ENCODE results near the gene UQCC2.

The UQCC2 gene

DNA sequence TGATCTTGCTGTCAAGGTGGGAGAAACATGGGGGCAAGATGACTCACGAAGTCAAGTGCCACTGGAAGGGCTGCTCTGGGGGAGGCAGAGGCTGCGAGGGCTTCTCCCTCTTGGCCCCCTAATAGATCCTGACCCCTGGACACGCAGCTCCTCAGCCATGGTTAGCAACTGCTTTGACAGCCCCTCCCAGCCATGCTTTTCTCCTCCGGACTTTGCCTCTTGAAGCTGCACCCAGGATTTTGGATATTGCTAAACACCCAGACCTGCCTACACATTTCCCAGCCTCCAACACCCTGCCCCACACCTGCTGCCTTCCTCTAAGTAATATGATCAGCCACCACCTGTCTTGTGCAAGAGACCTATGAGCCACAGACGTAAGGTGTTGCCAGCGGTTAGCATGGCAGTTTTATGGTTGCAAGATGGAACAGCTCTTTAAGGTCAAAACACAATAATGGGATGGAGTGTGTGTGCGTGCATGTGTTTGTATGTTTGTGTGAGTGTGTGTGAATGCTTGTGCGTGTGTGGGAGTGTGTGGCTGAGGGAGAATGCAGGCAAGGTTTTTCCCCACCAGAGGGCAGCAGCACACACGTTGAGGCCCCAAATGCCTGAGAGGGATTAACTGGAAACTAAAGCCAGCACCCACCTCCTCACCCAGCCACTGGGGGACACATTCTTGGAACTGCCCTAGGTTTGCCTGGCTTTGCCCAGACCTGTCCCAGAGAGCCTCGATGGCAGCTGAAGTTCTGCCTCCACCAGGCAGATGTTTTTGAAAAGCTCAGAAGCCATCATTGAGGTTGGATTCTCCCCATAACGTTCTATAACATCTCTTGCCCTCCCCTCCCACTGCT, 32.7 kb upstream of the UQCC2 start:
- peak; percentile 74 for DNase-seq

DNA sequence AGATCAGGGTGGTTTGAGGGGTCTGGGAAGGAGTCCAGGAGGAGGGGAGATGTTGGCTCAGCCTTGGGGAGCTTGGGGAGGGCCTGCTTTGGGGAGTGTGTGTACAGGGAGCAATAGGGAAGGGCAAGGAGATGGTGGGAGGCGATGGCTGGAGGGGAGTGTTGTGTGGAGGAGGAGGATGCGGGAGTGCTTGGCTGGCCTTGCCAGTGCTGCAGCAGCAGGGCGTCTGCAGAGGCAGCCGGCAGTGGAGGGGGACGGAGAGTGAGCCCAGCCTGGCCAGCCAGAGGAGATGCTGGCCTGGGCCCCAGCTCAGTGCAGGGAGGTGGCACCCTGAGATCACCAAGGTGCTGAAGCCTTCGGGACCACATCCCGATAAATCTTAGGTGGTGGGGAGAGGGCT, 31.3 kb upstream of the UQCC2 start:
- no peak for DNase-seq

DNA sequence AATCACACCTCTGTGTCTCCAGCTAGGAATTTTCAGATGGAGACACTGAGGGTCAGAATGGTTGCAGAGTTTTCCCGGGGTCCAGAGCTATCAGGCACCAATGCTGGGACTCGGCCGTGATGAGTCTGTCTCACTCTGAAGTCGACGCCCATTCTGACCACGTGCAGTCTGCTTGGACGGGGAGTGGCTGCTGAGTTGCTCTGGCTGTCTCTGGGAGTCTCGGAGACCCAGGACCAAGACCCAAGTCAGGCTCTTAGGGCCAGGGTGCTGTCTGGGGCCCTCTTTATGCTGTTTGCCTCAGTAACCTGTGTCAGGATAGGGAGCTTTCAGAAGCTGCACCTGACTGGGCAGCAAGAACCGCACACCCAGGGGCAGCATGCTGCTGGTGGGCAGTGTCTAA, 30.6 kb upstream of the UQCC2 start:
- DNase-seq: no peak

DNA sequence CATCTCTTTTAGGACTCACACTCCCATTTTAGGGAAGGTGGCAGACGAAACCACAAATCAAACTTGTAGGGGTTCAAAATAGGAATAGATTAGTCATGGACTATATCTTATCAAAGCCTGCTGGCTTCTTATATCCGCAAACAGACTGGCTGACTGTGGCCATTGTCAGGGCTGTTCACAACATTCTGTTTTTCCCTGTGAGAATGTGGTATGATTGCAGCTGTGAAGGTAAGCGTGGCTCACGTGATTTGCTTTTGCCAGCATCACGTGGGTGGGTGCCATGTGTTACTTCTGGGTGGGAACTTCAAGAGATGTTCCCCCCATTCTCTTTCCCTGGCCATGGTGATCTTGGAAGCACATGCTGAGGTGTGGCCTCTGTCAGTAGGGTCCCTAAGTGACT, 29.3 kb upstream of the UQCC2 start:
- DNase-seq: no peak

DNA sequence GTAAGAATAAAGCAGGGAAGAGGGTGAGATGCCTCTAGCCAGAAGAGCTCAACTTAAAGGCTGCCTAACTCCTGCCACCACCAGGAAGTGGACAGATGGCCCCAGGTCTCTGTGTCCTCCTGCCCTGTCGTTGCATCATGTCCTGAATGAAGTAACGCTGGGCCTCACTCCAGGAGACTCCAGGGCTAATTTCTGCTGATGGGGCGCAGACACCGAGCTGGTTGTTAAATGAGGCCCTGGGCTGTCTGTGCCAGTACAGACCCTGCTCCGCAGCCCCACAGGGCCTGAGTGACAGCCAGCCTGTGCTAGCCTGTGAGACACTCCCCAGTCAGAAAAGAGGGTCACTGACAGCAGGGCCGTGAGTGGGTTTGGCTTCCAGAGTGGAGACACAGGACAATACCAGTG, 28.7 kb upstream of the UQCC2 start:
- DNase-seq: no peak

DNA sequence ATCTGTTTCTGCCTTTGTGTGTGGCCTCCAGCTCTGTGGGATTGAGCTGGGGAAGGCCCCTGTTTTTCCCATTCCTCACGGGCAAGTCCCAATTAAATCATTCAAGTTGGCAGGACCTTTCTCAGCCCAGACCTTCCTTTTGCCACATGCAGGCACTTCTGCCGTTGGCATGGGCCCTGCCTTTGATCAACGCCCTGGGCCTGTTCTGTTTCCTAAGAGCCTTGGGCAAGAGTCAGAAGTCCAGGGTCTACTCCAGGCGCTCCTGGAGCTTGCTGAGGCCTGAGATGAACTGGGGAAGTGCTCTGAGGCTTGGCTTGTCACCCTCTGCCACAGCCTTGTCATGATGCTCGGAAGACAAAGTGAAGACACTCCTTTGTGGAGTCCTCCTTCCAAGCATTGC, 28.1 kb upstream of the UQCC2 start:
- no peak for DNase-seq

DNA sequence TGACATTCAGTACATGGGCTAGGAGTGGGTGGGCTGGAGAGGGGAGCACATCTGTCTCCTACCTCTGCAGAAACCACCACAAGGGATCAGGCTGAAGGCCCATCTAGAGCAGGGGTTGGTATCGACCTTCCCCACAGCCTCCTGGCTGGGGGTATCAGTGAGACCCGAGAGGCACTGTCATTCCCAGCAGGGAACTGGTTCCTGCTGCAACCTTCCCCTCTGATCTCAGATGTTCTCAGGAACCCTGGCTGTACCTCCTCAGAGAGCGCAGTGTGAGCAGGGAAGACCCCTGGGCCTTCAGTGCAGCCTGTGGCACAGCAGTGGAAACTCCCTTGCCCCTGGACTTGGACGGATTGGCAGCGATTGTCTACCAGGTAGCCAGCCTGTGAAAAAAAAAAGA, 27.4 kb upstream of the UQCC2 start:
- DNase-seq: no peak

DNA sequence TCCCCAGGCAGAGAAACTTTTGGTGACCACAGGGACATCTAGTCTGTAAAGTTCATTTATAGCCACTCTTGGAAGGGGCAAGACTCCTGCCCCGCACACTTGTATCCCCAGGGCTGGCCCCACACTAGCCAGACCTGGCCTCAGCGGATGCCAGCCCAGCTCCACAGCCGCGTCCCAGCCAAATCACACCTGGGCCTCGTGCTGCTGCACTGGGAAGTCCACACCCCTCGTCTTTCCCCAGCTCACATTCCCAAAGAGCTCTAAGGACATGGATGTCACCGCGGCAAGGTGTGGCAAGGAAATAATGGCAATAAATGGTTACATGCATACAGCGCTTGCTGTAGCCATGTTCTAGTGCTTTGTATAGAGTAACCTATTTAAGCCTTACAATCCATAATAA, 26.7 kb upstream of the UQCC2 start:
- no peak for DNase-seq

DNA sequence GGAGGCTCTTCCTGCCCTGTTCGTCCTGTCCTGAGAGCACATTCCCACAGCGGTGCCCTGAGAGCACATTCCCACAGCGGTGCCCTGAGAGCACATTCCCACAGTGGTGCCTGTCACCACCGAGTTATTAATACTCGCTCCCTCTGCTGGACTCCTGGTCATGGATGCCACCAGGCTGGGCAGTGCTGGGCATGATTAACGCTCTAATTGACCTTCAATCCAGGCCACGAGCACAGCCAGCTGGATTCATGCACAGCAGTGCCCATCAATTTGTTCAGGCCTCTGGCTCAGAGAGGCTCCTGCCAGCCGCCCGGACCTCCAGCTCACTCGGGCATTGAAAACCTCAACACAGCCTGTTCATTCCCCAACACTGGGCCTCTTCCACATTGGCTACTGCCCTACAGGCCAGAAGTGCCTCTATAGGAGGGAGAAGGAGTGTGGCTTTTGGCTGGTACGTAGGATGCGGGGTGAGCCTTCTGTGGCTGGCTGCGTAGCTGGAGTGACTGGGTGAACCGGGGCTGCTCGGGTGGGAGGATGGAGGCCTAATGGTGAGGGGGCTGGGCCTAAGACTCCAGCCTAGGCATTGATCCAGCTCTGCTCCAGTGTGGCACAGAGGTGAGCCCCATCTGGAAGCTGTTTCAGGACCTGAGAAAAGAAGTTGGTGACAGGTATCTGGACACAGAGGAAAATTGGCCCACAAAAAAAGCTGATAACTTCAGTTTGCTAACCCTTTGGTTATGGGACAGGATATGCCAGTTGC, 25.9 kb upstream of the UQCC2 start:
- DNase-seq: no peak

DNA sequence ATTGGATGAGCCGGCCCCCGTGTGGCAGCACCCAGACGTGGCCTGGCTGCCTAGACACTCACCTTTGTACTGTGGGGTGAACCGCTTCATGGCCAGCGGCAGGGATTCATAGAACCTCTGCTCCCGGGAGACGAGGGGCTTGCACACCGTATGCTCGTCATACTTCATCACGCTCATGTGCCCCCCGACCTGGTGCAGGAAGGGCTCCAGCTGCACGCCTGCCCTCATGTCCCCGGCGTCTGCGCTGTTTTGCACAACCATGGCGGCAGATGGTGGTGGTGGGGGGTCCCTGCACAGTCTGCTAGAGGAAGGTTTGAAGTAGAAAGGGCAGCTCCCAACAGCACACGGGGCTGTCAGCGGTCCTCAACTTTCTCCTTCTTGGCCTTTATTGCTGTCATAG, 23.7 kb upstream of the UQCC2 start:
- no peak for DNase-seq

DNA sequence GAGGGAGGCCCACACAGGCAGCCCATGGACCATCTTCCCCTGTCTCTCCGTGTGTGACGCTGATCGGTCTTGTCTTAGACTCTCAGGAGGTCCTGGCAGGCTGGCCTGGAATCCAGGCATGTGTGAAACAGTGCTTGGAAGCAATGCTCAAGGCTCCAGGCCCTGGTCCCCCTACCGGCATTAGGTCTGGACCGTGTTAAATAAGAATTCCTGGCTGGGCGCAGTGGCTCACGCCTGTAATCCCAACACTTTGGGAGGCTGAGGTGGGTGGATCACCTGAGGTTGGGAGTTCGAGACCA, 22.2 kb upstream of the UQCC2 start:
- no peak for DNase-seq

DNA sequence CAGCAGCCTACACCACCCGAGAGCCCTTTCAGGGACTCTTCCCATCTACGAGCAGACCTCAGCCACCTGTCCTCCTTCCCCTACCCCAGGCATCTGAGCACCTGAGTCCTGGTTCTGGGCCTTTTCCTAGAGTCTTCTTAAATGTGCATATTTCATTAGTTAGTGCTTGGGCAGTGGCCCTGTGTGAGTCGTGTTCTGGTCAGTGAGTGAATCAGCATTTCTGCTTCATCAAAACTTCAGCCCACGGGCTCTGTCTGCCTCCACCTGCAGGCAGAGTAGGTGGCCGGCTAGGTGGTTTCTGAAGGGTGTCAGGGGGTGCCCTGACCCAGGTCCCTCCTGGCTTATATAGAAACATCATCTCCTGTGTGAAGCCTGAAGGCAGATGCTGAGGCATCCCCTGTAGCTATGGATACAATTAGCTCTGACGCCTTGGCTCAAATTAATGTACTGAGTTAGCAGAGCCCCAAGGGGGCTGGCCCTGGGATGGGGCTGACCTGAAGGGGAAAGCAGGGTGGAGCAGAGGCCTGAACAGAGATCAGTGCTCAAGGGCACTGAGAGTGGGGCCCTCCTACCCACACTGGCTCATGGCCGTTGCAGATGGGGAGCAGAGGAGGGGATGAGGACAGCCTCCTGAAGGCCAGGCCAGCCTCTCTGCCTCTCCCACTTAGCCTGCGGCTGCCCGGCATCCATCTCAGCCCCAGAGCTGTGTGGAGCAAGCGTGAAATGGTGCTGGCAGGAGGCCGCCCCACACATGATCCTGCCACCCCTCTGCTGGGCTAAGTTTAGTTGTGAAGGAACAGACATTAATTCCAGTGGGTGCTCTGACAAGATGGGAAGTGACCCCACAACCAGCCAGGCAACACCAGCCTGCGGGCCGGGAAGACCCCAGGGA, 21.6 kb upstream of the UQCC2 start:
- no peak for DNase-seq

DNA sequence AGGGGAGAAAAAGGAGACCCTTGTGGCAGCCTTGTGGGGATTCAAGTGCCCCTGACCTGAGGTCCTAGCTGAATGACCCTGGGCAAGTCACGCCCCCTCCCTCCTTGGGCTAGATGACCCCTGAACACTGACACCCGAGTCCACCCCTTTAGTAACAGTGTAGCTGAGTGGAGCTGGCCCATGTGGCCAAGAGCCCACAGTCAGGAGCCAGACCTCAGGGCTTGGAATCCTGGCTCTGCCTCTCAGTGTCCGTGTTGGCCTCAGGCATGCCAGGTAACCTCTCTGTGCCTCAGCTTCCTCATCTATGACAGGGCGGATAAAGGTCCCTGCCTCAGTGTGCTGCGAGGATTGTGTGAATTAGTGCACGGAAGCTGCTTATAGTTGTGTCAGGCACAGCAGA, 20.9 kb upstream of the UQCC2 start:
- no peak for DNase-seq

DNA sequence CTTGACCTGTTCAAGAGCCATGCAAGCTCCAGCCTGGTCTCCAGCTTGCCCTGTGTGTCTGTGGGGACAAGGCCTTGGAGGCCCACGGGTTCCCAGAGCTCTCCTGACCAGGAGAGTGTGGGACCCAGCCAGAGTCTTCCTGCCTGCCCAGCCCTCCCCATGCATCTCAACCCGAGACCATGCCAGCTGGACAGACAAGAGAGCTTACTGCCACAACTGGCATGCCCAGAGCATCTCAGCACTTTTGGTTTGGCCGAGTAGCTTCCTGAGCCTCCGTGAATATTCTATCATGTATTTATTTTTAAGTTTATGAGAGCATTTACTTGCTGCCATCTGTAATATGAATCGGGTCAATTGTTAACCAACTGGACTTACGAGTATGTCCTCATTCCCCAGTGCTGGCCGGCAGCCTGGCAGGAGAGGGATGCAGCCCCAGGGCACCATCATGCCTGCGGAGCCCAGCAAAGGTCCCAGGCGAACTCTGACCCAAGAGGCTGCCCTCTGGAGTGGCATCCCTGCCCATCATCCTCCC, 20.3 kb upstream of the UQCC2 start:
- DNase-seq: no peak

DNA sequence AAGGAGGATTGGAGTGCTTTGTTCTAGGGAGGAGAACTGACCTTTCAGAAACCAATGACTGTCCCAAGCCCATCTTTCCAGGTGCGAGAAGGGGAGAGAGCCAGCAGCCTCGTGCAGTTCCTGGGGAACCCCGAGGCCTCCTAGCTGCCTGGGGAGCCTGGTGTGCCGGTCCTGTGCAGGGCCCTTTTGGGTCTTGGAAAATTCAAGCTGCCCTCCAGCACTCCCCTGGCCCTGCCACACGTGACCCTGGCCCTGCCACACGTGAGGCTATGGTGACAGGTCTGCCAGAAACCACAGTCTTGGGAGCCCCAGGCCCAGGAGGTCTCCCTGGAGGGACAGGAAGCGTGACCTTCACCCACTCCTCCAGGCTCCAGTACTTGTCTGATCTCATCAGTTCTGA, 19.5 kb upstream of the UQCC2 start:
- DNase-seq: no peak

DNA sequence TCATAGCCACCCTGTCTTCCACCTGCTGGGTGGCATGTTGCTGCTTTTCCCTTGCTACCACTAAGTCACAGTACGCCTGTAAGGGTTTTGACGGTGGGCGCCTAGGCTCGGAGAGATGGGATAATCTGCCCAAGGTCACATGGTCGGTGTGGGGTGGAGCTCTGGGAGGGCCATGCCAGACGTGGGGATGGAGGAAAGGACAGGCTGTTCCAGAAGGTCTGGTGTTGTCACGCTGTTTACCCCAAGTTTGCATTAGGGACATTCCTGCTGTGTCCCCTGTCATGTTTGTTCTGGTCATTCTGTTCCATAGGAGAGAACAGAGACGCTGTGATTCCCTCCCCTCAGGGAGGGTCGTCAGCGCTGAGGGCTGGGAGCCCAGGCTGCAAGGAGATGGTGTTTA, 19.1 kb upstream of the UQCC2 start:
- no peak for DNase-seq

DNA sequence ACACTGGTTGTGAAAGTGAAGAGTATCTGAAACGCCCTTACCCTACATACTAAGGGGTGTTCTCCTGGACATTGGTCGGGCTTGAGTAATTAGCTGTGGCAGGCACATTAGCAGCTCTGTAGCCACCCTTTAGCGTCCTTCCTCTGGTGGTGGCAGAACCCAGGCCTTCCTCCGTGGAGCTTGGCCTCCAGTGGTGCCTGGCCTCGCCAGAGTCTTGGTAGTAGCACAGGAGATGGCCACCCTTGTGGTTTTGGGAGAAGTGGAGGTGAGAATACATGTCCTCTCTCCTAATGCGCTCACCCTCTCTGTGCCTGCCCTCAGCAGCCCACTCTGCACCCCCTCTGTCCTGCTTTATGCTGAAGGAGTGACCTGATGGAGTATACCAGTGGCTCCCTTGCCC, 17.6 kb upstream of the UQCC2 start:
- no peak for DNase-seq

DNA sequence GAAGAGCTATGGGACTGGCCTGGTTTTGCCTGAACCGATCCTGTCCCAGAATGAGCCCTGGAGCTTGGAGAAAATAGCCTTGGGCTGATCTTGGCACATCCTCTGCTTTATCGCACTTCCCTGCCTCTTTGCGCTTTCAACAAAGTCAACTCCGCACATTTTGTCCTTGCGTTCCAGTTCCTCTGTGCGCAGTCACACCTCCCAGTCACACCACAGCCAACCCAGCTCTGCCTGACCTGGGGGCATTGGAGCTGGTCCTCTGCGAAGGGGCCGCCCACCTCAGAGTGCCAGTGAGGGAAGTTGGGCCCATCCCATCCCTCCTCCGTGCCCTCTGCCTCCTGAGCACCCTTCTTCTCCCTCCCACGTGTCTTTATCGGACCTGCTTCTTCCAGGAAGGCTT, 16.9 kb upstream of the UQCC2 start:
- no peak for DNase-seq

DNA sequence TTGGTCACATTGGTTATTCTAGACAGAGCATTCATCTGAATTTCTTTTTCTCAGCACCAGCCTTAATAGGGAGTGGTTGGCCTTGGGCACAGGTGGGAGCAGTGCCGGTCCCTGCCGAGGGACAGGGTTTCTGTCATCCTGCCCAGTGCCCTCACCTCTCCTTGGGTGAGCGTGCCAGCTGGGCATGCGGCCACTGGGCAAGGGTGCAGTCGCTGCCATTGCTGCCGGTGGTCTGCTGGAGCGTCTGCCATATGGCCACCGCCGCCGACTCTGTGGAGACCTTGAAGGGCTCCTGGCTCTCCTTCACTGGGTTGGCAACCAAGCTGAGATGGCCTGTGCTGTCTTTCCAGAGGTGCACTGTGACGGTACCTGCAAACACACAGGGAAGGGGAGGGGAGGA, 16.4 kb upstream of the UQCC2 start:
- DNase-seq: no peak

DNA sequence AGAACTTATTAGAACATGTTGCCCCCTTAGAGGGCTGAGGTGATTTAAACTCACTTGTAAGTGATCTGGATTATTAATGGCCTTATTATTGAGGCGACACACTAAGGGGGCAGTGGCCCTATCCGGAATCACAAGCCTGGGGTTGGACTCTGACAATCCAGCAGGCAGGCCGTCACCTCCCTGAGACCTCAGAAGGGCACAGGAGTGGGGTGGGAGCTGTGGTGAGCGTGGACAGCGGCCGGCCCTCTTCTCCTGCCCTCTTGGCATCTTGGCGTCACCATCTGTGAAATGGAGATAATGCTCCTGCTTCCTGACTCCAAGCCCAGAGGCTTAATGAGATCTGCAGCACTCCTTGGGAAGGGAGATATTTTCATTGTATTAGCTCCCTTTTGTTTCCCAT, 15.6 kb upstream of the UQCC2 start:
- DNase-seq: no peak

DNA sequence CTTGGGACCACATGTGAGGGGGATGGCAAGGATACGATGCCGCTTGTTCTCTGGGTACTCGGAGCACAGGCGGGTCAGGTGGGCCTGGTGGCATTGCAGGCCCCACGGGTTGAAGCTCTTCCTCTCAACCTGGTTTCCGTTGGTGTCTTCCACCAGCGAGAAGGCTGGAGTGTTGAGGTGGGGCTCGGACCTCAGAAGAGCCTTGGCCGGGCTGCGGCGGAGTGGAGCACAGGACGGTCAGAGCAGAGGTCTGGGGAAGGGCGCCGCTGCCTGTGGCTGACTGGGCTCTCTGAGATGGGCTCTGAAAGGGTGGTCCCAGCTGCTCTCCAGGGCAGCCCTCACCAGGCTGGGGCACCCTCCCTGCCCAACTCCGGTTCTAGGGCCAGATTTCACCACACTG, 15.2 kb upstream of the UQCC2 start:
- DNase-seq: no peak

DNA sequence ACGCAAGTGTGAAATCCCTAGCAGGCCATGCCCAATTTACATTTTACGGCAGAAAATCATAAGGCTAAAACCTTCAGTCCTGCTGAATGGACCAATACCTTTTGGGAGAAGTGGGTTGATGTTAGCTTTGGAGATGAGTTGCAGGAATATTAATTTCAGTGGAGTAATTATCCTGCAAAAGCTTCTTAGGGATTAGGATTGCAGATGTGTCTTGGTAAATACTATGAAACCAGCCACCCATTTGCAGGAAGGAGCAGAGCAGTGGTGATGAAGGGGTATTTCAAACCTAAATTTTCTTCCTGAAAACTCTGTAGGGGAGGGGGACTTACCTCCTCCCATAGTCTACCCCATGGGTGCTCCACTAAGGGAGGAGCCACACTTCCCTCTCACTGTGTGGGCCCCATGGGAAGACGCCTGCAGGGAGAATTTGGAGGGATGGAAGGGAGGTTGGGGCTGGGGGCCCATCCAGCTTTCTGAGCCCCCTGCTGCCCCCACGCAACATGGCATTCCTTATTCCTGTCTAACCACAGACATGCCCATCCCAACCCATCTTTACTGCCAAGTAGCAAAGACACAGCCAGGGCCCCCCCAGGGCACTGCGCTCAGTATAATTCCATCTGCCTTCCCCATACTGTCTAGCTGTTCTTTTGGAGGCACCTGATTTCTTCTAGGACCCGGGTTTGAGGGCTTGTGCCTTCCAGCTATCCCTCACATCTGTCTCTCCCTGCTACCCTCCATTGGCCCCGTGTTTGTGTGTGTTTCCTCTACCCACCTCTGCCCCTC, 14.6 kb upstream of the UQCC2 start:
- DNase-seq: no peak

DNA sequence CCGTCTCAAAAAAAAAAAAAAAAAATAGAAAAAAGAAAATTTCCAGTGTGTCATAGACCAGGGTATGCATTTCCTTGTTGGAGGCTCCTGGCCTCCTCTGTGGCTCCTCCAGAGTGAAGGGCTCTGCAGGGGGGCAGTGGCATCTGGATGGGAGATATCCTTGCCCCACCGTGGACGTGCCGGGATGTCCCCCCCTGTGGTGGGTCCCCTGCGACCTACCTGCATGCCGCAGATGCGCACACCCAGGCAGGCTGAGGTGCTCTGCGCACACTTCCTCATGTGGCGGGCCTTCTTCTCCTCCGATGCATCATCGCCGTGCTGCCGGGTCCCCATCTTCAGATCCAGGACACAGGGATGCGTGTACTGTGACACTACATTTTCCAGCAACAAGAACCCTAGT, 13.7 kb upstream of the UQCC2 start:
- no peak for DNase-seq

Measured in CD4-positive, alpha-beta T cell treated with Interleukin-21 for 1 hour (primary cell).